Skeletal muscle tissue (tissue), 4 donors: Measurements from ENCODE around the gene C22orf31. TPM values are rescaled to one million over a fixed set of nuclear protein-coding genes. Genes with fewer than 3 reads are reported as not detected.

Experiments
- H3K27ac ChIP-seq: one replicate; pipeline ENCODE4 v1.7.0; 2013; ENCODE audit warnings: mild to moderate bottlenecking, low read depth, low read length, inconsistent platforms
- H3K27me3 ChIP-seq, 3 donors: one replicate each; pipeline ENCODE4 v1.7.0; 2013; ENCODE audit warnings: low read length in 3 of 3; ENCODE audit not compliant: control insufficient read depth in 3 of 3, insufficient read depth in 3 of 3
- H3K36me3 ChIP-seq, 3 donors: one replicate each; pipeline ENCODE4 v1.7.0; 2013; ENCODE audit warnings: low read length in 3 of 3; ENCODE audit not compliant: control insufficient read depth in 3 of 3, insufficient read depth in 3 of 3
- H3K4me1 ChIP-seq, 3 donors: one replicate each; pipeline ENCODE4 v1.7.0; 2013; ENCODE audit warnings: low read length in 3 of 3, mild to moderate bottlenecking in 3 of 3; ENCODE audit not compliant: control insufficient read depth in 3 of 3, insufficient read depth in 3 of 3
- H3K4me3 ChIP-seq, 3 donors: one replicate each; pipeline ENCODE4 v1.7.0; 2013; ENCODE audit warnings: low read length in 3 of 3
- H3K9ac ChIP-seq, 3 donors: one replicate each; pipeline ENCODE4 v1.7.0; 2013; ENCODE audit warnings: low read length in 3 of 3, mild to moderate bottlenecking in 3 of 3, moderate library complexity in 2 of 3, low read depth in 1 of 3
- H3K9me3 ChIP-seq, 3 donors: one replicate each; pipeline ENCODE4 v1.7.0; 2013; ENCODE audit warnings: low read length in 3 of 3; ENCODE audit not compliant: control insufficient read depth in 3 of 3
- total RNA-seq: library from RNA; depleted of rRNA; stranded (reverse); fragments of >200 nt; gene quantifications from one replicate; pipeline ENCODE4 v1.2.3, GENCODE V29; 2014
- donor health status: Osteomylitis.

The C22orf31 gene
- total RNA-seq, 1 donor from 2014 or later = 1.6 TPM

DNA sequence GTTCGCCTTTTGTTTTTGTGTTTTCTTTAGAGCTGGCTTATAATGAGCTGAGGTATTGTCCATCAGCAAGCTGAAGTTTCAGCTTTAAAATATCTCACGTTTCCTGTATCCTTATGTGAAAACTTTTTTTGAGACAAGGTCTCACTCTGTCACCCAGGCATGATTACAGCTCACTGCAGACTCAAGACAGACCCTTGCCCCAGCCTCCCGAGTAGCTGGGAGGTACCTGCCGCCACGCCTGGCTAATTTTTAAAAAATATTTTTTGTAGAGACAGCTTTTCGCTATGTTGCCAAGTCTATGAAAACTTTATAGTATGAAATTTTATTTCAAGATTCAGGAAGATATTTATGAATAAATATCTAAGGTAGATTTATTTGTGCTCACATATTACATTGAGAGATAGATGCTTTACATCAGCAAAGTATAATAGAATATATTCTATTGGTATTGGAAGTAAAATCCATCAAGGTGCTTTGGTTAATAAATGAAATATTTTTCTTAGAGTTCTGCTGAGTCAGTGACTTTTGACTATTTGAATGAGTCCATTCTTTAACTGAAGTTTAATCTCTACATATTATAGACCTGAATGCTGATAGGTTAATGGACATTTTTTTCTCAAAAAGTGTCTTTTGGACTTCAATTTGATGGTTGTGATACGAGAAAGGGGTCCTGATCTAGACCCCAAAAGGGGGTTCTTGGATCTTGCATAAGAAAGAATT, 21.4 kb upstream of the C22orf31 start:
- no peak overlapping the region for H3K4me3 ChIP-seq
- H3K9me3 ChIP-seq = no peaks in the 10 kb centered on the region
- peaks cover 6 to 30% (median 16%) of the 10 kb centered on the region in 3 donors for H3K4me1 ChIP-seq
- no peaks in the 10 kb centered on the region for H3K27me3 ChIP-seq
- H3K36me3 ChIP-seq = no peaks in the 10 kb centered on the region
- H3K27ac ChIP-seq = no peak overlapping the region
- H3K9ac ChIP-seq = no peak overlapping the region

DNA sequence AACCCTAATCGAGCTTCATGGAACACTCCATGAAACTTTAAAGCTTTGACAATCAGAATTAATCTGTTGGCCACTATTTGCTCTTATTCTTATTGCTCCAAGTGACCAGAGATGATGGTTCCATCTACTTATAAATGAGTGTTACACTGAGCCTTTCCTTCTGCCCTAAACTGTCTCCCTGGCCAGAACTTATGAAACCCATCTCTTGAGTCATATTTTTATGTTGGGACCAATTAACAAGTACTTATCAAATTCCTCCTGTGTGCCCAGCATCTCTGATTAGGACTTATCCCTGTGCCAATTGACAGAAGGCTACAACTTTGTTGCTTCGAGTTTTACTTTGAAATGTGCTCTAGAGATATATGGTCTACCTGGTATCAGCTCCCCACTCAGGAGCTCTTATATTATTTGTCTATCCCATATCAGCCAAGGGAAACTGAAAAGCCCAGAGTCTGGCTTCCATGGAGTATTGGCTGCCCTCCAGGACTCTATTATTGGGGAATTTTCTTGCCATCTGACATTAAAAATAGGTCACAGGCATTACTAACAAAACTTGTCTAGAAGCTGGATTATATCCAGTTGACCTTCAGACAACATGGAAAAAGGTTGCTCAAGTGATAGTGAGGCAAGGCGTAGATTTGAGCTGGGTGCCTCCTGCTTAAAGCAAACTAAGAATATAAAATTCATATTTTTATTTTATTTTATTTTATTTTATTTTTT, 20.0 kb upstream of the C22orf31 start:
- no peak overlapping the region for H3K4me3 ChIP-seq
- H3K27me3 ChIP-seq = no peaks in the 10 kb centered on the region
- no peaks in the 10 kb centered on the region for H3K36me3 ChIP-seq
- H3K4me1 ChIP-seq = peaks cover 7 to 33% (median 19%) of the 10 kb centered on the region in 3 donors
- no peak overlapping the region for H3K9ac ChIP-seq
- H3K9me3 ChIP-seq = no peaks in the 10 kb centered on the region
- no peak overlapping the region for H3K27ac ChIP-seq

DNA sequence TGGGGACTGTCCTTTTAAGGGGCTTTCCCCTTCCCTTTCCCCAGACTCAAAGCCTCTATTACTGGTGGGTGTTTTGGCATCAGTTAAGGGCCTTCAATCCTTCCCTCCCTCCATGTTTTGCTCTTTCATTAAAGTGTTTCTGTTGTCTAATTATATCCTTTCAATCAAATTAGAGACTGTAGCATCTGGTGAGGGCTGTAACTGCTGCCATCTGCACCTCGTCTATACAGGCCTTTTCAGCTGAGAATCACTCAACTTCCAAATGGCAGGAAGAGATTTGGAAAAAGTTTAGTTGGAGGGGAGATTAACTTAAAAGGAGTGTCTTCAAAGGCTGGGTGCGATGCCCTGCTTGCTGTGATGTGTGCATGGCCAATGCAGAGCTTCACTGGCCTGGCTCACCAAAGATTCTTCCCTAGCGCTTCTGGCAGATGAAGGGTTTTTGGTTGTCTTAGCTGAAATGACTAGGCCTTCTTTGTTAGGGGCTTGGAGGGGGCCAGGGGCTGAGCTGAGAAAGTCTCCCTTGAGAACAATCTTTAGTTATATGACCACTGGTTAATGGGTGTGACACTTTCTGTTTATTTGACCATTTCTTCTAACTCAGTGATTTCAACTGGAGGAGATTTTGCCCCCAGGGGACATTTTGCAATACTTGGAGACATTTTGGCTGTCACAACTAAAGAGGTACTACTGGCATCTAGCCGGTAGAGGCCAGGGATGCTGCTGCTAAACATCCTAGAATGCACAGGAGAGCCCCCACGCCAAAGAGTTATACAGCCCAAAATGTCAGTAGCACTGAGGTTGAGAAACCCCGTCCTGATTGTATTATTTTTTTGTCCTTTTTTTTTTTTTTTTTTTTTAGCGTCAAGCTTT, 18.7 kb upstream of the C22orf31 start:
- H3K4me1 ChIP-seq = peaks cover 7 to 34% (median 19%) of the 10 kb centered on the region in 3 donors
- no peaks in the 10 kb centered on the region for H3K9me3 ChIP-seq
- no peak overlapping the region for H3K27ac ChIP-seq
- no peaks in the 10 kb centered on the region for H3K27me3 ChIP-seq
- H3K36me3 ChIP-seq = no peaks in the 10 kb centered on the region
- no peak overlapping the region for H3K4me3 ChIP-seq
- no peak overlapping the region for H3K9ac ChIP-seq

DNA sequence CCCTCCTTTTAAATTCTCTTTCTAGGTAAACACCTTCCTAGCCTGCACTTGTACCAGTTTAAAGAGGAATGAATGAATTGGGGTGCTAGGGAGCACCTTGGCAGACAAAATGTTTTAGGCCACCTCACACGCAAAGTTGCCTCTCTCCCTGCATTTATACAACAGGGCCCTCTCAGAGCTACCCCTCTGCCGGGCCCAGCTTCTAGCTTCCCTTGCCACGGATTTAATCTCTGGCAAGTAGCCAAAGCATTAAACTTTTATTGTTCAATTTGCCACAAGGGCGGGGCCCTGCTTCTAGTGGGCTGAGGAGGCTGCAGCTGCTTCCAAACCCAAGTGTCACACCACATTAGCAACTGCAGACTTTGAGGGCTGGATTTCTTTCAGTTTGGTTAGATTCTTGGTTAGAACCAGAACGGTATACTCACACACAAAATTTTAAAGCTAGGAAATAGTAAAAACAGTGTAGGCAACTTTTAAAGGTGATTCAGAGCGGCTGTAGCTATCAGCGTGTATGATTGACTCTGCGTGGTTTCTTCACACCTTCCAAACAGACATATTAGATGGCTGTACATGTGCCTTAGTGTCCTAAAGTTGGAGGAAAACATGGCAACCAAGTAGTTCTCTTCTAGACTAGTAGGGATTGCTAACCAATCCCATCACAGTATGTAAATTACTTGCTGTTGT, 17.7 kb upstream of the C22orf31 start:
- H3K9me3 ChIP-seq = no peaks in the 10 kb centered on the region
- peaks cover 8 to 43% (median 19%) of the 10 kb centered on the region in 3 donors for H3K4me1 ChIP-seq
- no peaks in the 10 kb centered on the region for H3K36me3 ChIP-seq
- H3K4me3 ChIP-seq = no peak overlapping the region
- no peaks in the 10 kb centered on the region for H3K27me3 ChIP-seq
- peak overlapping the region; percentile 61 for H3K27ac ChIP-seq
- no peak overlapping the region for H3K9ac ChIP-seq

DNA sequence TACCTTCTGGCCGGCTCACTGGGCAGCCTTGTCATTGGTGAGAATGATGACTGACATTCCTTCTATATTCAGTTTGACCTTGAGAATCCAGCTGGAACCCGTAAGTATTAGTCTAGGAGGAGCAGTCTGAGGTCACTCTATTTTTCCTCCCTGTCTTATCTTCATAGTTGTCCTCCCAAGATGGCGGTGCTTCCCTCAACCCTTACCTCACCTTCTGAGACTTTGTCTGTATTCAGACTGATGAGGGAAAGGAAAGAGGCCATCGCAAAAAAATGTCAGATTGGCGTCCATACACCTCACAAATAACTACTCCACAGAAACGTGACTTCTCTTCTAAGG, 17.2 kb upstream of the C22orf31 start:
- no peak overlapping the region for H3K9ac ChIP-seq
- H3K27me3 ChIP-seq = no peaks in the 10 kb centered on the region
- H3K4me3 ChIP-seq = peak overlapping the region in 1 of 3 donors; percentile 29
- H3K9me3 ChIP-seq = no peaks in the 10 kb centered on the region
- H3K4me1 ChIP-seq = peaks cover 13 to 49% (median 21%) of the 10 kb centered on the region in 3 donors
- H3K36me3 ChIP-seq = no peaks in the 10 kb centered on the region
- H3K27ac ChIP-seq = peak overlapping the region; percentile 61

DNA sequence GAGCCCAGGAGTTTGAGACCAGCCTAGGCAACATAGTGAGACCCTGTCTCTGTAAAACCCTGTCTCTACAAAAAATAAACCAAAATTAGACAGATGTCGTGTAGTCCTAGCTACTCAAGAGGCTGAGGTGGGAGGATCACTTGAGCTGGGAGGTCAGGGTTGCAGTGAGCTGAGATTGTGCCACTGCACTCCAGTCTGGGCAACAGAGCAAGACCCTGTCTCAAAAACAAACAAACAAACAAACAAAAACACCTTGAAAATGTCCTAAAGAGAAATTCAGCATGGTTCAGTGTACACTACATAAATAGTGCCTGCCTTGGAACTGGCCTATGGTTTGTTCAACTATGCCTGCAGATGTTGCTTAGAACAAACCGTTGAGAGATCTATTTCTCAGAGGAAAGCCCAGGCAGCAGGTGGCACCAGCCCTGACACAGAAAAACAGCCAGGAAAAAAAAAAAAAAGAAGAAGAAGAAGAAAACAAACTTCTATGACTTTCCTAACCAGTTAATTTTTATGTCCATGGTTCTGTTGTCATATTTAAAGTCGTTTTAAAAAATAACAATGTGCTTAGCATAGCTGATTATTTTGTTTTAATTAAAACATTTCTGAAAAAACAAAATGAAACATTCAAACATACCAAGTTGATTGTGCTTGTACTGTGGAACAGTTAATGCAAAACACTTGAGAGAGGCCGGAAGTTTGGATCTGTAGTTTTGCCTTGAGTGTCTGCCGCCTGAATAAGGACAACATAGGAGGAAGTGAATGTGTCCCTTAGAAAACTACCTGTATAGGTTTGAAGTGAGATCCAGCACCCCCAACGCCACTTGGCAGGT, 16.6 kb upstream of the C22orf31 start:
- H3K27me3 ChIP-seq = no peaks in the 10 kb centered on the region
- H3K4me1 ChIP-seq = peaks cover 16 to 55% (median 25%) of the 10 kb centered on the region in 3 donors
- no peaks in the 10 kb centered on the region for H3K9me3 ChIP-seq
- H3K27ac ChIP-seq = peak overlapping the region; percentile 61
- no peak overlapping the region for H3K9ac ChIP-seq
- no peaks in the 10 kb centered on the region for H3K36me3 ChIP-seq
- peak overlapping the region in 1 of 3 donors; percentile 29 for H3K4me3 ChIP-seq

DNA sequence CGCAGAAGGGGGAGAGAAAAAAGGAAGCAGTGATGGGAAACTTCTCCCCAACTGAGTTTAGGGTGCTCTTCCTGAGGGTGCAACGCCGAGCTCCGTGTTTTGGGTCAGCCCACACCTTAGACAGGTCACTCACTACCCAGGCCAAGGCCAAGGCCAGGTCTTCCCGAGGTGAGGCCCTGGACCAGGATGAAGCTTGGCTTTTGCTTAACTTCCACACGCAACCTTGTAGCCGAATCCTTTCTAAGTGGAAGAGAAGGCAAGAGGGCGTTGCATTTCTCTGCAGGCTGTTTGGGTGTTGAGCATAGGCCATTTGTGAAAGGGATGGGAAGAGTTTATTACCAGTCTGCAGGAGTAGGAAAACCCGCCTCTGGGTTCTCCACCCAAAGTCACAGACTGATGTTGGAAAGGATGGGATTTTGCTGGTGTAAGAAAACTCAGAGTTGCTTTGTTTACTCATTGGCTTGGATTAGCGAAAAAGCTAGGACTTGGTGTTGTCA, 12.7 kb upstream of the C22orf31 start:
- Histone ChIP-seq H3K27ac (peak overlapping the region; percentile 64), H3K9me3 (no peaks in the 10 kb centered on the region), H3K4me1 (peaks cover 35 to 55% (median 35%) of the 10 kb centered on the region in 3 donors), H3K36me3 (no peaks in the 10 kb centered on the region), H3K9ac (peak overlapping the region; percentile 69 to 85 (median 82)), H3K4me3 (peak overlapping the region; percentile 70 to 79 (median 78)), H3K27me3 (no peaks in the 10 kb centered on the region)

DNA sequence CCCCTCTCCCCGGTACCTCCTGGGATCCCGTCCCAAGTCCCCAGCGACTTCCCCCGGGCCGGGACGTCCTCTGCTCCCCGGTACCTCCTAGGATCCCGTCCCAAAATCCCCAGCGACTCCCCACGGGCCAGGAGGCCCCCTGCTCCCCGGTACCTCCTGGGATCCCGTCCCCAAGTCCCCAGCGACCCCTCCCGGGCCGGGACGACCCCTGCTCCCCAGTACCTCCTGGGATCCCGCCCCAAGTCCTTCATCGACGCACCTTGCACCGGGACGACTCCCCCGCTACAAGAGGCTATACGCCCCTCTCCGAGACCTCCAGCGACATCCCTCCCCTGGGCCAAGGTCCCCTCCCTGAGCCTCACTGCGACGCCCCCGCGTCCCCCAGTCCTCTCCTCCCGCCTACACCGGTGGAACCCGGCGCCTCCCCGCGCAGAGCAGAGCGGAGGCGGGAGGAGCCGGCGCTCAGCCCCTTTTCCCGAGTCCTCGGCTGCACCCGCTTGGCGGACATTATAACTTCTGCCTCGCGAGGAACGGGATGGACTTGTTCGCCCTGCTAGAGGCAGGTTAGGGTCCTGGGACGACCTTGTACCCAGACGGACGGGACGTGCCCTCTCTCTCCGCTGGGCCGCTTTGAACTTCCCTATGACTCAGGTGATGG, 12.1 kb upstream of the C22orf31 start:
- Histone ChIP-seq H3K9ac (peak overlapping the region; percentile 69 to 85 (median 82)), H3K4me1 (peaks cover 35 to 55% (median 38%) of the 10 kb centered on the region in 3 donors), H3K27ac (peak overlapping the region; percentile 64), H3K36me3 (no peaks in the 10 kb centered on the region), H3K9me3 (no peaks in the 10 kb centered on the region), H3K4me3 (peak overlapping the region; percentile 70 to 79 (median 78)), H3K27me3 (no peaks in the 10 kb centered on the region)
